HG03097 (cell line): ENCODE measurements around the gene BDH1.
"Not testable (repeated sequence)": the region's sequence is repeated elsewhere in the genome, so short reads cannot be mapped to it uniquely, and the experiment has no call there.

Experiments used
- ATAC-seq: cut with Tn5 transposase; IDR thresholded peaks from one replicate; pipeline ENCODE4 v1.9.1; 2021; ENCODE audit not compliant: unreplicated experiment, low FRiP score

The BDH1 gene

DNA sequence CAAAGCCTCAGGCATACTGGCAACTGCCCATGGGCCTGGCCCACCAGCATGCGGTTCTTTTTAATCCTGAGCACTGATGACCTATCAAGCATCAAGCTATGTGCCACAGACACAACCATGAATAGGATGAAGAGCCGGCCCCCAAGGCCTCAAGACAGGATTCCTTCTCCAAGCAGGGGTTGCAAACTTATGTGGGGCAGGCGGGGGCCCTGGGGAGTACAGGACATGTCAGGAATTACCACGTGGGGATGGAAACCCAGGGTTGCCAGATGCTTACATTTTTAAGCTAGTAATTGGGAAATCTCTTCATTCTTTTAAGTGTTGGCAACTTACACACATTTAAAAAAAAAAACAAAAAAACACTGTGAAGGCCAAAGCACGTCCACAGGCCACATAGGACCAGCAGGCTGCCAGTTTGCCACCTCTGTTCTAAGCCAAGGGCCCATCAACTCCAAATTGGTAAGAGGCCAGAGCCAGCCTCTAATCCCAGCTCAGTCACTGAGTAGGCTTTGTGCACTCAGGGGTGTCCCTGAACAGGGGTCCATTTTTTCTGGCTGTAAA lies 32.8 kb downstream of the BDH1 start:
- ATAC-seq, result no peak

DNA sequence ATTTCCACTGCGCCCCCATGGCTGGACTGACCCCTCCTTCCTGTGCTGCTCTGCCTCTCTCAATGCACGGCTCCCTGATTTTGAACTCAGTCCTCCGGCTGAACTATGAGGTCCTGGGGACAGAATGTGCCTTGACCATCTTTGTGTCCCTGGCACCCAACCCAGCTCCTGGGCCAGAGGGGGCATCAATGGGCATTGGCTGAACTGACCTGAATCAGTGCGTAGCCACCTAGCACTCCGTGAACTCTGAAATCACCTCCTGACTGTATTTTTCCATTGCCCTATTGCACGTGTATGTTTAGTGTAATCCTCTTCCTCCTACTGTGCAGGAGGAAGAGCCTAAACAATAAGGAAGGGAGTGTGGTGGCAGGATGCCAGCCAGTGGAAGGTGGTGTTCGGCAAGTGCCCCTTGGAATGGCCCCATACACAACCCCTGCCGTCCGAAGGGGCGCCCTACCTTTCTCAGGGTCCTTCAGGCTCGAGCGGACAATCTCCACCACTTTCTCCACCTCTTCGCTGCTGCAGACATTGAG lies 33.5 kb downstream of the BDH1 start:
- no peak for ATAC-seq

- ATAC-seq, result no peak
Measured at GRCh38 chr3:197521277-197522182, 34.2 kb downstream of the BDH1 start.

DNA sequence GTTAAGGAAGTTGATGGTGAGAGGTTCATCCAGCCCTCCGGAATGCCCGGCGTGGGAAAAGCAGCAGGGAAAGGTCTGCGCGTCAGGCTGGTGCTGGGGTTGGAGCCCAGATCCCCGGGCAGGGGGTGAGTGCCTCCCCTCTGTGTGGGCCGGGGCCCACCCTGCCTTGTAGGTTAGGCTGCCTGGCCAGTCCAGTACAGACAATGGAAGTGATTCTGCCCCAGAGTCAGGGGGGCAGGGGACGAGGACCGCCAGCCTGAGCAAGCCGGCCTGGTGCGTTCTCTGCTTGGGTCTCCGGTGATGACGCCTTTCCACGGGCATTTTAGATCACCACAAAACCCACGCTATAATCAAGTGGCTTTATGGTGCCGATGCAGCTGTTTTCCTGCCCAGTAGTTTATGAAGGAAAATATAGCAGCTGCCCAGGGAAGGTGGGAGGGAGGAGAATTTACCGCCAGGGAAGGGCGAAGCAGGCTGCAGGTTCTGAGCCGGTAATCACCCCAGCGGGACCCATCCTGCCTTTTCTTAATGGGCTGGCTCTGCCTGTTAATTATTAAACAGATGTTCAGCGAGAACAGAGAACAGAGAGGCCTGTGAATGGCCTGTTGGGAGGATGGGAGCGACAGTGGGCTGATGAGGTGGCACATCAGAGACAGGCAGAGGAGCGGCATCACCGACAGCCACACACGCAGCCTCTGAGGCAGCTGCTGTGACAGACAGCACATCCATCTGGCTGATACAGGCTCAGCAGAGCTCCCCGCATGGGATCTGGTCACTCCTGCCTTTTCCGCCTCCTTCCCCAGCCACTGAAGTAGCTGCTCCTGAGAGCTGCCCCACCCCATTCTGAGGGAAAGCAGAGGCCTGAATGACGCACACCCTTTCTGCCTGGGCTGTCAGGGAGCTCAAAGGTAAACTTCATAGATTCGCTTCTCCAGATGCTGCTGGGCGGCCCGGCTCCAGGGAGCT lies 35.2 kb downstream of the BDH1 start:
- no peak for ATAC-seq

DNA sequence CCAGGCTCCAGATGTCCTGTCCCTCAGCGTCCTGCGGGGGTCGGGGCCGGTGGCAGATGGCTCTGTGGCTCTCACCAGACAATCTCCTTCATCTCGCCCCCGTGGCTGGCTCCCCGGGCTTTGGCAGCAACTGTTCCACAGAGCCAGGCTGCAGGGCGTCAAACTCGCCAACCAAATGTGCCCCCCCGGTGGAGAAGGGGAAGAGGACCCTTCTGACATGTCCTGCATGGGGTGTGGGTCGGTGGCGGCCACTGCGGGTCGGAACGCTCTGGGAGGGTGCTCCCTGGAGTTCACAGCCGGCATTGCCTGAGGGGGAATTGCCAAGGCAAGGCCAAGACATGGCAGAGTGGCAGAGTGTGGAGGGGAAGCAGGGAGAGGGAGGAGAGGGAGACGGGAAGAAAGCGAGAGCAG lies 36.0 kb downstream of the BDH1 start:
- ATAC-seq, result no peak

GRCh38 chr3:197518881-197519421 lies 36.8 kb downstream of the BDH1 start:
- no peak for ATAC-seq

- ATAC-seq, result not testable (repeated sequence)
Measured at GRCh38 chr3:197517922-197518683, 37.7 kb downstream of the BDH1 start.

- not testable (repeated sequence) for ATAC-seq
Measured at GRCh38 chr3:197516890-197517606, 38.7 kb downstream of the BDH1 start.

DNA sequence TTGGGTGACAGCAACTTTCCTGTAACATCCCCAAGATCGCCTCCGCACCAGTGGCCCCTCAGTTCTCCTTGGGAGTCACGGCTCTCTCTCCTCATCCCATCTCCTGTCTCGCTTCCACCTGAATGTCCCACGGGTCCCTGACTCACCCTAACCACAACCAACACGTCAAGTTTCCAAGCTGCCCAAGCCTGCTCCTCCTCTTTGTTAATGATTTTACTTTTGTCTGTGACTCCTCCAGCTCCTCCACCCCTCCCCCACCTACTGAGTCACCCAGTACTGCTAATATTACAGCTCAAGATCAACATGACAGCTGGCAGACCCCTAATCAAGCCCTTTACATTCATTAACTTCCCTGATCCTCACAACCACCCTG lies 39.3 kb downstream of the BDH1 start:
- no peak for ATAC-seq

DNA sequence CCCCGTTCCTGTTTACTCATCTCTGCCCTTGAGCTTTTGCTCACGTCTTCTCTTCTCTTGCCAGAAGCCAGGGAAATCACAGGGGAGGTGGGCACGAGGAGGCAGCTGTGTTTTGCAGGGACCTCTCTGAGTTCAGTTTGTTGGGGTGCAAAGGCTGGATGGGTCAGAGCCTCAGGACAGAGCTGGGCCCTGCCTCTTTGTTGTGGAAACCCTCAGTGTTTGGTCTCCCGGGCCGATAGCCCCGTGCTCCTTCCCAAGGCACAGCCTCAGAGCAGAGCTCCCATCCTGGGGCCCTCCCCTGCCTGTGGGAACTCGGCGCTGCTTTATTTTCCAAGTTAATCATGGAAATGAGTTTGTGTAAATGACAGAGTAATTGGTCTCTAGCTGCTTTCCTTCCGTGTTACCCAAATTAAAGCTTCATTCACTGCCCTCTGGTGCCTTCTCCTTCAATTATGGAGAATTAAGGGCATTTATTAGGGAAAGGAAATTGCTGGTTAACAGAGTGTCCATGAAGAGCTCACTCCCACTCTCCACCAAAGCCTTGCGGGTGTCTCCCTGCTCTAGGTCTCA lies 40.9 kb downstream of the BDH1 start:
- no peak for ATAC-seq

DNA sequence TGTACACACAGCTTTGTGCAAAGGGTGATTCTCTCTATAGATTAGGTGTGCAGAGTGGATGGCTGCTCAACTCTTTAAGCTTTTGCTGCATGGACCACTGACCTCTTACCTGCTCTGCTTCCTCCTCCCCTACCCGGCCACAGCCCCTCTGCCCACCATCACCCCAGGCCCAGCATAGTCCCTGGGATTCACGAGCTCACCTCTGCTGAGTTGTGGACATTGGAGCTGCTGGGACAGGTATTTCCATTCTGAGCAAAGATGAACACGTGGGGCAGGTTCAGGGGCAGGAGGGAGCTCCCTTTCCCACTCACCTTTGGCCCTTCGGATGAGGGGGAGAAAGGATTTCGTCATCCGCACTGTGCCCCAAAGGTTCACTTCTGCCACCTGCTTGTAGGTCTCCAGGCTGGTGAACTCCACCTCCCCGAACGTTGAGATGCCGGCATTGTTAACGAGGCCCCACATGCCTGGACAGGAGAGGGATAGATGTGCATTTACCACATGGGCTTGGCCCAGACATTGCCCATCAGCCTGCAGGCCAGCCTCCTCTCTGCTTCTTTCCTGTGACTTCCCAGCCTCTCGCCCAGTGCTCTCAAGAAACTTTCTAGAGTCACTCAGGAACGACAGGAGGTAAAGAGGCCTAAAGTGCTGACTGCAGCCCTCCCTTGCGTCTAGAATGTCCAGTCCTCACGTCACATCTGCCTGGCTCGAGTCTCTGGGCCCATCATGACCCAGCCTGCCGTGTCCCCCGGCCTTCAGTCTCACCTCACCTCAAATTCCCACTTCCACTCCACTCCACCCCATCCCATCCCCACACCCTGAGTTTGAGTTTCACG lies 41.6 kb downstream of the BDH1 start:
- ATAC-seq, result no peak

GRCh38 chr3:197512691-197513571 lies 42.8 kb downstream of the BDH1 start:
- no peak for ATAC-seq

DNA sequence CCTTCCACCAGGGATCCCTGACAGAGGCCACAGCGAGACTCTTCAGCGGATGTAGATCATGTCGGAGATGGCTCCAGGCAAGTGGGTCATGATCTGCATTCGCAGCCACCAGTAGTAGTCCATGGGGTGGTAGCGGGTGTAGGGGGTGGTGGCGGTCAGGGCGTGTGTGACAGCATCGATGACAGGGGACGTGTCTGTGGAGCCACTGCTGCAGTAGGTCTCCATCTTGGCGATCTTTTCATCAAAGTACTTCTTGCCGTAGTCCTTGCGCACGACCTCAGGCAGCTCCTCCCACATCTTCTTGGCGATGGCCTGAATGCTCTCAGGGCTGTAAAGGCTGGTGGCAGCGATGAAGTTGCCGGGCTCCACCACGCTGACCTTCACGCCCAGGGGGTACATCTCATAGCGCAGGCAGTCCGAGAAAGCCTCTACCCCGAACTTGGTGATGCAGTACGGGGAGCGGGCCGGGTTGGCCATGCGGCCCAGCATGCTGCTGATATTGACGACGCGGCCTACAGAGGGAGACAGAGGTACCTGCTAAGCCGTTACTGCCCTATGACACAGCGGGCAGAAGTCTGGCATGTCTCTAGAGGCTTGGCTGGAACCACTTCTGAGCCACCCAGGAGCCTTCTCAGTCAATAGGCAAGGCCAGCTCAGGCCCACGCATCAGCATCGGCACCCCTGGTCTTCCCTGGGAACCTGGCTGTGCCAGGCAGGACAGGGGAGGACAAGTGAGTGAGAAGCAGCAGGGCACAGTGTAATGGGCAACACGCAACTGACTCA lies 43.7 kb downstream of the BDH1 start:
- ATAC-seq, result no peak

- ATAC-seq, result no peak
Measured at GRCh38 chr3:197511130-197511529, 44.6 kb downstream of the BDH1 start.

GRCh38 chr3:197510642-197511018 lies 45.1 kb downstream of the BDH1 start:
- ATAC-seq, result no peak
